Lower leg skin (tissue), 4 donors: ENCODE measurements around the gene SRP68. TPM values are rescaled to one million over a fixed set of nuclear protein-coding genes. Genes with fewer than 3 reads are reported as not detected.
"Not testable (repeated sequence)": the region's sequence is repeated elsewhere in the genome, so short reads cannot be mapped to it uniquely, and the experiment has no call there.

Source experiments
- DNase-seq, 2 donors: peaks; one replicate each; pipeline ENCODE4 v3.0.0-alpha.2; 2019; ENCODE audit warnings: low spot score in 2 of 2
- H3K4me3 ChIP-seq: fragments of 200-600 bp; sonication (generic); 2 replicates; pipeline ENCODE4 v1.5.1; 2017; ENCODE audit warnings: mild to moderate bottlenecking, low read depth; ENCODE audit not compliant: poor library complexity, severe bottlenecking
- CTCF ChIP-seq, 3 donors: fragments of 450-650 bp; IDR thresholded peaks; one replicate each; pipeline ENCODE4 v1.5.1; 2016; ENCODE audit warnings: antibody characterized with exemption in 3 of 3, mild to moderate bottlenecking in 3 of 3, moderate library complexity in 2 of 3
- POLR2A ChIP-seq, 2 donors: fragments of 450-650 bp; IDR thresholded peaks; one replicate each; pipeline ENCODE4 v1.6.1; 2016 to 2017; ENCODE audit warnings: antibody characterized with exemption in 2 of 2, mild to moderate bottlenecking in 1 of 2, moderate library complexity in 1 of 2
- WGBS, 2 donors: methylation state at CpG; one replicate each; pipeline ENCODE4 v1.1.5; 2018; 5-methylcytosine and 5-hydroxymethylcytosine counted together
- intact Hi-C: fragments of 100-400 bp; cut with DNase I; formaldehyde crosslinking; loops from one replicate; pipeline ENCODE4 v1.15.0; 2023; ENCODE audit warnings: low total_unique reads
- total RNA-seq, 4 donors: library from RNA; depleted of rRNA; stranded (reverse); fragments of >200 nt; gene quantifications; one replicate each; pipeline ENCODE4 v1.1.0, GENCODE V29; 2016

Gene SRP68
- total RNA-seq, 4 donors from 2014 or later, result 67.2 to 76.5 (median 72.3) TPM

- intact Hi-C loops, result no loop called here
- no peak for TF ChIP-seq POLR2A (IDR thresholded peaks at IDR 0.05)
- TF ChIP-seq CTCF (IDR thresholded peaks at IDR 0.05), result no peak
- no peak overlapping the region for H3K4me3 ChIP-seq
- 87 to 88% methylated on average over 15 of the region's 15 CpGs for WGBS, 2 donors
- no peak for DNase-seq
Measured at GRCh38 chr17:76049836-76050537, 22.3 kb downstream of the SRP68 start.

- TF ChIP-seq POLR2A (IDR thresholded peaks at IDR 0.05) (no peak), CTCF (IDR thresholded peaks at IDR 0.05) (no peak)
- intact Hi-C loops, result no loop called here
- H3K4me3 ChIP-seq, result no peak overlapping the region
- 77 to 86% methylated on average over 3 of the region's 3 CpGs for WGBS, 2 donors
- DNase-seq, result no peak
Measured at GRCh38 chr17:76049239-76049638, 23.1 kb downstream of the SRP68 start.

GRCh38 chr17:76048711-76049110 is 23.6 kb downstream of the SRP68 start:
- no peak for TF ChIP-seq POLR2A (IDR thresholded peaks at IDR 0.05)
- no peak for TF ChIP-seq CTCF (IDR thresholded peaks at IDR 0.05)
- WGBS, 2 donors, result 72 to 79% methylated on average over 9 of the region's 9 CpGs
- DNase-seq, result no peak
- intact Hi-C loops, result no loop called here
- H3K4me3 ChIP-seq, result no peak overlapping the region

GRCh38 chr17:76048025-76048605 is 24.2 kb downstream of the SRP68 start:
- no peak overlapping the region for H3K4me3 ChIP-seq
- DNase-seq, result no peak
- no peak for TF ChIP-seq POLR2A (IDR thresholded peaks at IDR 0.05)
- TF ChIP-seq CTCF (IDR thresholded peaks at IDR 0.05), result no peak
- WGBS, 2 donors, result 76 to 87% methylated on average over 9 of the region's 9 CpGs
- intact Hi-C loops, result no loop called here

GRCh38 chr17:76046064-76046463 is 26.3 kb downstream of the SRP68 start:
- no peak overlapping the region for H3K4me3 ChIP-seq
- TF ChIP-seq CTCF (IDR thresholded peaks at IDR 0.05) (no peak), POLR2A (IDR thresholded peaks at IDR 0.05) (no peak)
- intact Hi-C loops, result no loop called here
- no peak for DNase-seq
- WGBS, 2 donors, result 73 to 85% methylated on average over 8 of the region's 8 CpGs

- DNase-seq, H3K4me3 ChIP-seq, intact Hi-C loops: not testable (repeated sequence)
- WGBS, 2 donors, result 39 to 57% methylated on average over 11 of the region's 11 CpGs
Measured at GRCh38 chr17:76044475-76045007, 27.8 kb downstream of the SRP68 start.

- H3K4me3 ChIP-seq, DNase-seq, intact Hi-C loops: not testable (repeated sequence)
- WGBS, 2 donors, result 95 to 96% methylated on average over 3 of the region's 3 CpGs
Measured at GRCh38 chr17:76042868-76043267, 29.4 kb downstream of the SRP68 start.
